ENCODE data around the gene SNAPIN.

The SNAPIN gene

GRCh38 chr1:153698020-153698922 lies 39.8 kb downstream of the SNAPIN start:
- H3K79me2 ChIP-seq (ENCODE audit: insufficient read depth, low read length): no peaks in the 10 kb centered on the region
- TF ChIP-seq, protein P1, sequence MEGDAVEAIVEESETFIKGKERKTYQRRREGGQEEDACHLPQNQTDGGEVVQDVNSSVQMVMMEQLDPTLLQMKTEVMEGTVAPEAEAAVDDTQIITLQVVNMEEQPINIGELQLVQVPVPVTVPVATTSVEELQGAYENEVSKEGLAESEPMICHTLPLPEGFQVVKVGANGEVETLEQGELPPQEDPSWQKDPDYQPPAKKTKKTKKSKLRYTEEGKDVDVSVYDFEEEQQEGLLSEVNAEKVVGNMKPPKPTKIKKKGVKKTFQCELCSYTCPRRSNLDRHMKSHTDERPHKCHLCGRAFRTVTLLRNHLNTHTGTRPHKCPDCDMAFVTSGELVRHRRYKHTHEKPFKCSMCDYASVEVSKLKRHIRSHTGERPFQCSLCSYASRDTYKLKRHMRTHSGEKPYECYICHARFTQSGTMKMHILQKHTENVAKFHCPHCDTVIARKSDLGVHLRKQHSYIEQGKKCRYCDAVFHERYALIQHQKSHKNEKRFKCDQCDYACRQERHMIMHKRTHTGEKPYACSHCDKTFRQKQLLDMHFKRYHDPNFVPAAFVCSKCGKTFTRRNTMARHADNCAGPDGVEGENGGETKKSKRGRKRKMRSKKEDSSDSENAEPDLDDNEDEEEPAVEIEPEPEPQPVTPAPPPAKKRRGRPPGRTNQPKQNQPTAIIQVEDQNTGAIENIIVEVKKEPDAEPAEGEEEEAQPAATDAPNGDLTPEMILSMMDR (conservative IDR thresholded peaks at IDR 0.05; ENCODE audit: low read length): no peak
- no peak for TF ChIP-seq EZH2phosphoT487 (IDR thresholded peaks at IDR 0.05; ENCODE audit: borderline replicate concordance)
- H3K9ac ChIP-seq (ENCODE audit: low read depth, low read length, poor library complexity, severe bottlenecking): no peak overlapping the region
- H3K9me3 ChIP-seq (ENCODE audit: insufficient read depth, low read depth, low read length): no peaks in the 10 kb centered on the region
- no peak overlapping the region; the same call in 1 of the 2 replicates for H2AFZ ChIP-seq (ENCODE audit: low read length)
- no peaks in the 10 kb centered on the region for H3K9me2 ChIP-seq (replicated peaks; ENCODE audit: low read depth, low read length)
- H3K4me2 ChIP-seq (ENCODE audit: low read depth, low read length, poor library complexity, severe bottlenecking): no peak overlapping the region
- H3K36me3 ChIP-seq (ENCODE audit: insufficient read depth, low read length): no peaks in the 10 kb centered on the region
- no peaks in the 10 kb centered on the region for H4K20me1 ChIP-seq (ENCODE audit: insufficient read depth, low read length, poor library complexity, severe bottlenecking)
- H3K4me1 ChIP-seq (ENCODE audit: insufficient read depth, low read length, poor library complexity, severe bottlenecking): no peaks in the 10 kb centered on the region
- H3F3A ChIP-seq (ENCODE audit: low read depth): no peaks in the 10 kb centered on the region
- no peak overlapping the region for H3K4me3 ChIP-seq (ENCODE audit: low read length, poor library complexity, severe bottlenecking)
- no peaks in the 10 kb centered on the region for H3K27me3 ChIP-seq (ENCODE audit: insufficient read depth, low read length, poor library complexity, severe bottlenecking)

- no peak overlapping the region for H3K4me3 ChIP-seq (ENCODE audit: low read length, poor library complexity, severe bottlenecking)
- H3K79me2 ChIP-seq (ENCODE audit: insufficient read depth, low read length): no peaks in the 10 kb centered on the region
- no peaks in the 10 kb centered on the region for H3K36me3 ChIP-seq (ENCODE audit: insufficient read depth, low read length)
- no peaks in the 10 kb centered on the region for H3K27me3 ChIP-seq (ENCODE audit: insufficient read depth, low read length, poor library complexity, severe bottlenecking)
- H3F3A ChIP-seq (ENCODE audit: low read depth): no peaks in the 10 kb centered on the region
- no peaks in the 10 kb centered on the region for H4K20me1 ChIP-seq (ENCODE audit: insufficient read depth, low read length, poor library complexity, severe bottlenecking)
- TF ChIP-seq, protein P1 (conservative IDR thresholded peaks at IDR 0.05; ENCODE audit: low read length): no peak
- TF ChIP-seq EZH2phosphoT487 (IDR thresholded peaks at IDR 0.05; ENCODE audit: borderline replicate concordance): no peak
- no peaks in the 10 kb centered on the region for H3K4me1 ChIP-seq (ENCODE audit: insufficient read depth, low read length, poor library complexity, severe bottlenecking)
- H3K4me2 ChIP-seq (ENCODE audit: low read depth, low read length, poor library complexity, severe bottlenecking): no peak overlapping the region
- H2AFZ ChIP-seq (ENCODE audit: low read length): no peak overlapping the region; the same call in 1 of the 2 replicates
- no peaks in the 10 kb centered on the region for H3K9me3 ChIP-seq (ENCODE audit: insufficient read depth, low read depth, low read length)
- H3K9ac ChIP-seq (ENCODE audit: low read depth, low read length, poor library complexity, severe bottlenecking): no peak overlapping the region
- no peaks in the 10 kb centered on the region for H3K9me2 ChIP-seq (replicated peaks; ENCODE audit: low read depth, low read length)
Measured at GRCh38 chr1:153698923-153699714, 40.6 kb downstream of the SNAPIN start.

- H3K9me3 ChIP-seq (ENCODE audit: insufficient read depth, low read depth, low read length): no peaks in the 10 kb centered on the region
- no peaks in the 10 kb centered on the region for H4K20me1 ChIP-seq (ENCODE audit: insufficient read depth, low read length, poor library complexity, severe bottlenecking)
- H3K79me2 ChIP-seq (ENCODE audit: insufficient read depth, low read length): no peaks in the 10 kb centered on the region
- H3K4me2 ChIP-seq (ENCODE audit: low read depth, low read length, poor library complexity, severe bottlenecking): no peak overlapping the region
- H3K4me1 ChIP-seq (ENCODE audit: insufficient read depth, low read length, poor library complexity, severe bottlenecking): no peaks in the 10 kb centered on the region
- H3K27me3 ChIP-seq (ENCODE audit: insufficient read depth, low read length, poor library complexity, severe bottlenecking): no peaks in the 10 kb centered on the region
- H3K9me2 ChIP-seq (replicated peaks; ENCODE audit: low read depth, low read length): no peaks in the 10 kb centered on the region
- no peak overlapping the region for H3K4me3 ChIP-seq (ENCODE audit: low read length, poor library complexity, severe bottlenecking)
- no peak overlapping the region for H3K9ac ChIP-seq (ENCODE audit: low read depth, low read length, poor library complexity, severe bottlenecking)
- H3K36me3 ChIP-seq (ENCODE audit: insufficient read depth, low read length): no peaks in the 10 kb centered on the region
- no peak overlapping the region for H2AFZ ChIP-seq (ENCODE audit: low read length)
- H3F3A ChIP-seq (ENCODE audit: low read depth): no peaks in the 10 kb centered on the region
- TF ChIP-seq, protein P1 (conservative IDR thresholded peaks at IDR 0.05; ENCODE audit: low read length): no peak
- TF ChIP-seq EZH2phosphoT487 (IDR thresholded peaks at IDR 0.05; ENCODE audit: borderline replicate concordance): no peak
Measured at GRCh38 chr1:153699768-153700167, 41.3 kb downstream of the SNAPIN start.

All from Loucy (cell line).